Upper lobe of left lung (tissue), 4 donors: ENCODE results near the gene SLC25A11.

Experiments
- EP300 ChIP-seq, 4 donors: sonication (generic); formaldehyde crosslinking; IDR thresholded peaks; one replicate each; pipeline ENCODE4 v1.5.1; 2017; ENCODE audit warnings: antibody characterized with exemption in 4 of 4, control low read depth in 2 of 4
- POLR2A ChIP-seq, 4 donors: fragments of 450-650 bp; IDR thresholded peaks; one replicate each; pipeline ENCODE4 v1.5.1; 2016 to 2017; ENCODE audit warnings: antibody characterized with exemption in 4 of 4, mild to moderate bottlenecking in 2 of 4
- TF ChIP-seq, protein P1 (sequence below), 6 experiments: fragments of 450-650 bp in 4 of 6; fragments of 200-600 bp in 2 of 6; sonication (generic) in 2 of 6; IDR thresholded peaks; one replicate each; pipeline ENCODE4 v1.5.1; 2016 to 2019; ENCODE audit warnings: antibody characterized with exemption in 6 of 6

- TF ChIP-seq, protein P1, sequence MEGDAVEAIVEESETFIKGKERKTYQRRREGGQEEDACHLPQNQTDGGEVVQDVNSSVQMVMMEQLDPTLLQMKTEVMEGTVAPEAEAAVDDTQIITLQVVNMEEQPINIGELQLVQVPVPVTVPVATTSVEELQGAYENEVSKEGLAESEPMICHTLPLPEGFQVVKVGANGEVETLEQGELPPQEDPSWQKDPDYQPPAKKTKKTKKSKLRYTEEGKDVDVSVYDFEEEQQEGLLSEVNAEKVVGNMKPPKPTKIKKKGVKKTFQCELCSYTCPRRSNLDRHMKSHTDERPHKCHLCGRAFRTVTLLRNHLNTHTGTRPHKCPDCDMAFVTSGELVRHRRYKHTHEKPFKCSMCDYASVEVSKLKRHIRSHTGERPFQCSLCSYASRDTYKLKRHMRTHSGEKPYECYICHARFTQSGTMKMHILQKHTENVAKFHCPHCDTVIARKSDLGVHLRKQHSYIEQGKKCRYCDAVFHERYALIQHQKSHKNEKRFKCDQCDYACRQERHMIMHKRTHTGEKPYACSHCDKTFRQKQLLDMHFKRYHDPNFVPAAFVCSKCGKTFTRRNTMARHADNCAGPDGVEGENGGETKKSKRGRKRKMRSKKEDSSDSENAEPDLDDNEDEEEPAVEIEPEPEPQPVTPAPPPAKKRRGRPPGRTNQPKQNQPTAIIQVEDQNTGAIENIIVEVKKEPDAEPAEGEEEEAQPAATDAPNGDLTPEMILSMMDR (IDR thresholded peaks at IDR 0.05): no peak
- TF ChIP-seq POLR2A (IDR thresholded peaks at IDR 0.05) (no peak), EP300 (IDR thresholded peaks at IDR 0.05) (no peak)
These were observed 38.9 kb upstream of the SLC25A11 start for GRCh38 chr17:4978726-4979125.
